A549 treated with RU486 at 1 μM for 4 hours (cell line): ENCODE data around the gene IRF5. TPM values are rescaled to one million over a fixed set of nuclear protein-coding genes. Genes with fewer than 3 reads are reported as not detected.

Source experiments
- total RNA-seq: library from RNA; stranded (reverse); fragments of 200-300 nt; extraction: Qiagen RNA extraction; gene quantifications from 5 replicates; pipeline ENCODE4 v1.2.3, GENCODE V29; 2022; ENCODE audit warnings: low read depth

Gene IRF5
- total RNA-seq: 9.7 to 17.2 TPM (median 12.2 TPM) in 5 replicates

DNA sequence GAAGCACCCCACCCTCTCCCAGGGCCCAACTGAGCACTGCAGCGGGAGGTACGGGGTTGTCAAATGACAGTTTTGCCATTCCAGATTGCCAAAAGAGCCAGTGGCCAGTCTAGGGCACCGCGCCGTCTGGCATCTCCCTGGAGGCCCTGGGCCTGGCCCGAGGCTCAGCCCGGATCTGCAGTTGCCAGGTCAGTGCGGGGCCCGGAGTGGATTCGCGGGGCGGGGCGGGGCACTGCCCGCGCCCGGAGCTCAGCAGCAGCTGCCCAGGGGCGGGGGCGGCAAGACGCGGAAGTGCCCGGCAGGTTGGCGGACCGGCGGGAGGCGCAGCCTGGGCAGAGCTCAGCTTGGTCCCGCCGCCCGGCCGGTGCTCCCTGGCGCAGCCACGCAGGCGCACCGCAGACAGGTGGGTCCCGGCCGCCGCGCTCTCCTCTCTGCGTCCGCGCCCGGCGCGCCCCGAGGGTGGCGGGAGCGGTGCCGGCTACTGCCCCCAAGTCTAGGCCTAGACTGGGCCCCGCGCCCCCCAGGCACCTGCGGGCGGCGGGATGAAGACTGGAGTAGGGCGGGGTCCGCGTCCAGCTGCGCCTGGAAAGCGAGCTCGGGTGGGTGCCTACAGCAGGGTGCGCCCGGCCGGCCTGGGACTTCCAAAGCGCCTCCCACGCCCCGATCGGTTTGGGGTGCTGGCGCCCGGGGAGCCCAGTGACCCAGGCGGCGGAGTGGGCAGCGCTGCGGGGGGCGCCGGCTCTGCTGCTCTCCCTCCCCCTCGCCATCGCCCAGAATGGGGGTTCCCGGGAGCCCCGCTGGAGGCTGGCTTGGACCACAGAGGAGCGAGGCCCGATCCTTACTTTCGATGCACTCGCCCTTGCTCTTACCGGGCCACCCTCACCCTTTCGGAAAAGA is at the start of gene IRF5:
IRF5 (plus strand) TSS at position 281 of the 897 bp plus-strand sequence. CDS start 4,155 bp downstream, outside the sequence.

DNA sequence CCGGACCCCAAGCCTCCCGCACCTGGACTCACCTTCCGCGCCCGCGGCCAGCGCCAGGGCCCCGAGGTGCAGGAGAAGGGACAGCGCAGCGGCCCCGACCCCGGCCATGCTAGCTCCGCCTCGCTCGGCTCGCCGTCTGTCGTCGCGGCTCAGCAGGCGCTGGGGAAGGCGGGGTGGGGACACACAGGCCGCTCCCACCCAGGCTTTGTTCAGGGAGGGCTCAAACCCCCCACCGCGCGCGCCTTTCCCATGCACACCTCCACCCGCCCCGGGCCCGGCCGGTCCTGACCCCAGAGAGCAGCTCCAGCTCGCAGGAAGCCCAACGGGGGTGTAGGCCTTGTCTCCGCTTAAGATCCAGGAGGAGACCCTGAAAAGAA is 27.2 kb upstream of the IRF5 start, which contains the start of gene KCP:
KCP (minus strand) TSS at position 141 of the 377 bp plus-strand sequence; CDS start at position 108, 33 bp downstream.

Other genes starting within 250 kb of the IRF5 start
- 118 to 220 TPM (median 154 TPM) in 5 replicates for gene CALU, start 198.6 kb upstream of the IRF5 start, total RNA-seq
- not detected in 5 replicates for gene OPN1SW, start 162.1 kb upstream of the IRF5 start, total RNA-seq
- 1.6 to 3.2 TPM (median 2.4 TPM) in 5 replicates for gene CCDC136, start 146.0 kb upstream of the IRF5 start, total RNA-seq
- gene FLNC, start 107.5 kb upstream of the IRF5 start, total RNA-seq: 3.6 to 7.6 TPM (median 5.3 TPM) in 5 replicates
- 250 to 277 TPM (median 267 TPM) in 5 replicates for gene ATP6V1F, start 75.1 kb upstream of the IRF5 start, total RNA-seq
- 0.08 to 0.18 TPM (median 0.14 TPM) in 5 replicates for gene KCP, start 27.2 kb upstream of the IRF5 start, total RNA-seq
- gene TNPO3, start 117.2 kb downstream of the IRF5 start, total RNA-seq: 40.5 to 47.2 TPM (median 44.4 TPM) in 5 replicates
- gene TSPAN33, start 206.8 kb downstream of the IRF5 start, total RNA-seq: 5.9 to 7.1 TPM (median 6.6 TPM) in 5 replicates